HG03558 (cell line): ENCODE results near the gene MYCL.

Experiments
- ATAC-seq: cut with Tn5 transposase; IDR thresholded peaks from one replicate; pipeline ENCODE4 v1.9.1; 2021; ENCODE audit warnings: moderate number of reproducible peaks; ENCODE audit not compliant: unreplicated experiment; ENCODE audit errors: extremely low read depth

Gene MYCL

DNA sequence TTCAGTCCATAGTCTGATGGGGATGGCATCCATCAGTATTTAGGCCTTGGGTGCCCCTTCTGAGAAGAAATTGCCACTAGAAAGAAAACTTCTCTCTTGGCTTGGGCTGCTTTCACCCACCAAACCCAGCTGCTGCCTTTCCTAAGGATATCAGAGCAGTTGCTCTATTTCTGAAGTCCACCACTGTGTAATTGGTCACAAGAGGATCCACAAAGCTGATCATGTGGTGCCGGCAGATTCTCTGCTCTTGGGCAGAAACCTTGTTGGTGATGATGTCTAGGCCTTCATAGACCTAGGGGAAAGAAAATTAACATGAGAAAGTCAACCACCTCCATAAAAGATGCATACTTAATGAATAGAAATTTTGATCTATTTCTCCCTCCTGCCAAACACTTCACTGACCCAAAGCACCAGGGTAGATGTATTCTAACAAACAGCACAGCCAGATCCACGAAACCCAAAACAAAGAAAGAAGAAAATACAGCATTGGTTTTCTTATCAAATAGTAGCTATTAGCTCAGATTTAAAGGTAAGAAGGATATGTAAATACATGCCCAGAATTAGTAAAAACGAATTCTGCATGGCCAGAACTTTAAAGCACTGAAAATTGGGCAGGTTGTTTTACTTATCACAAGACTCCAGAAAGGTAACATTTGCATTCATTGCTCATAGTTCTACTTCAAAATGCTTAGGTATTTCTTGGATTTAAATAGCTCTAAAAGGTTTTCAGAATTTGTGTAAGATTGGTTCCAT lies 44.4 kb downstream of the MYCL start:
- ATAC-seq, result no peak

GRCh38 chr1:39854738-39855137 lies 47.0 kb downstream of the MYCL start:
- no peak for ATAC-seq

DNA sequence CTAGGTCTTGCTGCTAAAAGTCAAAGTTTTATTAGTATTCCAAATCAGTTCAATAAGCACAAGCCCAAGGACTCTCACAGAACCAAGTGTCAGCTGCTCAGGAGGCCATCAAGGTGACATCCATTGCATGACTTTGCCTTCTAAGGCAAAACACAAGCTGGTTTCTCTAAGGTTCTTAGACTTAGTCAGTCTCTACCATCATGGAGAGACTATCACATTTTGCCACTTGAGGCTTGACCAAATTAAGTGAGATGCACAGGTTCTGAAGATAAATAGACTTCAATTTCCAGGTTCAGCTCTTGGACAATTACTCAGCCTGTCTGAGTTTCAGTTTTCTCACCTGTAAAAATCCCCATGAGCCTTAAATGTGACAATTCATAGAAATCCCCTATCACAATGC lies 47.4 kb downstream of the MYCL start:
- no peak for ATAC-seq

DNA sequence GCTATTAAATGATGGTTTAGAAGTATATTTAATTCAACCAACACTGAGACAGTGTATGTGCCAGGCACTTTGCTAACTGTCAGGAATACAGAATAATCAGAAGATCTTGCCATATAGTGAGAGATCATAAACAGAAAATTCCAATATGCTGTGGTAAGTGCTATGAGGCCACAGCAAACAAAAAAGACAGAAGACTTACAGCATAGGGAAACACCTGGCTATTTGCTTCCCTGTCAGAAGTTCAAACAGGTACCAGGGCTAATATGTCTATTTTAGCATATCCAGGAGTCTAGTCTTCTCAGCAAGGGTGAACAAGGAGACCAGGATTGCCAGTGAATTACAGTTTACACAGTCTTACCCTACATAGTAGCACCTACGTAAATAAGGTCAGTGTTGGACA lies 48.8 kb downstream of the MYCL start:
- no peak for ATAC-seq

GRCh38 chr1:39852214-39852791 lies 49.4 kb downstream of the MYCL start:
- ATAC-seq, result no peak

DNA sequence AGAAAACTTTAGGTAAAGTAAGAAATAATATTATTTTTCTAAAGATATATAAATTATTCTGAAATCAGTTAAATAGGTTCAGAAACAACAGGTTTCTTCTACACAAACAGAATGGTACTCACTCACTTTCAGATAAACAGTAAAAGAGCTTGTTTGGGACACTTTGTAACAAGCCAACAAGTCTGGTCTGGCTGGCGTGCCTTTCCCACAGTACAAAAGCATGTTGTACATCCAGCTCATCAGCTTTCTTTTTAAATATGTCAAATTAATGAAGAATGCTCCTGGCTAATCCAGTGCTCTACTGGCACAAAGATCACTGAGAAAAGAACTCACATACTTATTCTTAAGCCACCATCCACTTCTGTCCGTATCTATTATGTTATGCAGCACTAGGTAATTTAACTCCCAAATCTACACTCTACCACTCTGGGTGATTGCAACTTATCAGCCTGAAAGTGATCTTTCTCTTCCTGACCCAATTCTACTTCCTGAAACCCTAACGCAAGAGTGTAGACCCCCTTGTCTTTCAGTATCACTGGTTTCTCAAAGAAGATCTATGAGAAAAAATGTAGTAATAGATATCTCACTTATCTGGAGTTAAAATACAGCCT lies 51.0 kb downstream of the MYCL start:
- no peak for ATAC-seq

DNA sequence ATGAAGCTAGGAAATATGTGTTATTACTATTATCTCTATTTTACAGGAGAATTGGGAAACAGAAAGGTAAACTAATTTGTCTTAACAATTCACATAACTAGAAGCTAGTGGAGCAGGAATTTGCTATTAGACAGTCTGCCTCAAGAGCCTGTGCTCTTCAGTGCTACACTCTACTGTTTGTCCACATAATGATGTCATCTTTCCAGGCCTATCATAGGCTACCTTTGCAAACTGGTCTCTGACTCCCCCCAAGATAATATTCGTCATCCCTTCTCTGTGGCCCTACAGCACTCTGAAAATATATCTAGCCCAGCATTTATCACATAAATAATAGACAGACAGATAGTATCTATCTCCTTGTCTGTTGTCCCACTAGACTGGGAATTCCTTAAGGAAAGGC lies 52.5 kb downstream of the MYCL start:
- no peak for ATAC-seq

- no peak for ATAC-seq
Measured at GRCh38 chr1:39847940-39848339, 53.8 kb downstream of the MYCL start.

- ATAC-seq, result no peak
Measured at GRCh38 chr1:39846796-39847195, 54.9 kb downstream of the MYCL start.

DNA sequence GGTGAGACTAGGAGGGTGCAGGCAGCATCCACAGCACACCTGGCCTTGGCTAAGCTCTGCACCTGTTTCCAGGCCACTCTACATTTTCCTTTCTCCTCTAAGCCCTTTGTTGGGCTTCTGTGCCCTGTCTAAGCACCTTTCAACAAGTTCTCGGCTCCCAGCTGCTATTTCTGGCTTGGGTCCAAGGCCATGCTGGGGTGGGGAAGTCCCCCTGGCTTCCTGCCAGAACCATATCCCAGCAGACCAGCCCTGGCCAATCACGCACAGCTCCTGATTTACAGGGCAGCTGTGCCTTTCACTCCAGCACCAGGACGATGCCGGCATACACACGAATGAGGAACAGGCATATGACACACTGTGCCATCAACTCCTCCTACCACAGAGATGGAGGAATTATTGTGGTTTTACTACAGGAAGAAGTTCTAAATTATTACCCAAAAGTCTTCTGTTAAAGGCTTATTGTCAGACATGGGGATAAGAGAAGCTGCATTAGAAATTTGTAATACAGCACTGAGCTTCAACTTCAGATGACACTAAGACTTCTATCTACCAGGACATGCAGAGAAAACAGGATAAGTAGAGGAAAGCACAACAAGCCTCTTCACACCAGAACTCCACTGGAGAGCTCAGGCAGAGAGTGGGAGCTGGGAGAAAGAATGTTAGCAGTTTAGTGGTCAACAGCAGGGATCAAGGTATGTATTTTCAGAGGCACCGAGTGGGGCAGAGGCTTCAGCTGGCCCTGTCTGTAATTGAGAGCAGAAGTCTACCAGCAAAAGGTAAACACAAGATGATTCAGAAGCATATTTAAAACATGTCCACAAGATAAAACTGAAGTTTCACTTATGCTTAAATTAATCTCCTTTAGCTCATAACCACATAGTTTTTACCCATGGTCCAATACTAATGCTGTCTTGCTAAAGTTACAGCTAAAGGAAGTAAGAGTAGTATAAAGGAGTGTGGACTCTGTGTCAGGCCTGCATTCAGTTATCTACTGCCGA lies 55.8 kb downstream of the MYCL start:
- ATAC-seq, result peak; percentile 42
